ENCODE results near the gene CNNM2. TPM values are rescaled to one million over a fixed set of nuclear protein-coding genes. Genes with fewer than 3 reads are reported as not detected.

CNNM2 gene
- total RNA-seq, 1 experiment from 2014 or later, result 16.1 TPM

DNA sequence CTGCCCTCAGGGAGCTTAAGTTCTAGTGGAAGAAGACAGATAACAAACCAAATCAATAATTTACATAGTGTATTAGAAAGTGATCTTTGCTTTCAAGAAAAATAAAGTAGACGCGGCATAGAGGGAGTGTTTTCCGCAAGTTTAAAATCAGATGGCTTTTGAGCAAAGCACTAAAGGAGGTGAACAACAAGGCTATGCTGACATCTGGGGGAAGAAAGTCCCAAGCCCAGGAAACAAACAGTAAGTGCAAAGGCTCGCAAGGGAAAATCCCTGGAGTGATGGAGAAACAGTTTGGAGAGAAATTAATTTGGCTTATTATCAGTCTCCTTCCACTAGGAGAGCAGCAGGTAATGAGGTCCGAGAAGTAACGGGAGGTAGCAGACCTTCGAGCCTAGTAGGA lies 1.9 kb upstream of the CNNM2 start:
- ChIA-PET POLR2A (no interaction called here), CTCF (interaction anchor here (0.5 to 2.8 kb wide), 9 partner anchors 14 to 328 kb away, joined by 3 to 24 read pairs (median 11); partner anchors contain the start of genes ARL3 and SFXN2)
- Histone ChIP-seq H3K27me3 (replicated peaks; ENCODE audit: control insufficient read depth, insufficient read depth, low read length) (no peaks in the 10 kb centered on the region), H3K4me1 (peaks cover 5% of the 10 kb centered on the region), H3K9me3 (no peaks in the 10 kb centered on the region), H3K4me3 (ENCODE audit: low read depth, low read length) (peak overlapping the region; percentile 56), H3K36me3 (ENCODE audit: control insufficient read depth, insufficient read depth, low read length) (no peaks in the 10 kb centered on the region; the same call in 1 of the 2 replicates)
- Mint-ChIP-seq H3K27ac (ENCODE audit: unreplicated experiment) (no peak overlapping the region), H3K27me3 (ENCODE audit: insufficient read depth, unreplicated experiment) (no peaks in the 10 kb centered on the region), H3K4me3 (ENCODE audit: unreplicated experiment) (peak overlapping the region; percentile 74), H3K9me3 (ENCODE audit: unreplicated experiment) (no peaks in the 10 kb centered on the region), H3K4me1 (ENCODE audit: low read depth, unreplicated experiment) (peaks cover 24% of the 10 kb centered on the region), H3K36me3 (ENCODE audit: insufficient read depth, unreplicated experiment) (peaks cover 14% of the 10 kb centered on the region)
- TF ChIP-seq, protein P1, sequence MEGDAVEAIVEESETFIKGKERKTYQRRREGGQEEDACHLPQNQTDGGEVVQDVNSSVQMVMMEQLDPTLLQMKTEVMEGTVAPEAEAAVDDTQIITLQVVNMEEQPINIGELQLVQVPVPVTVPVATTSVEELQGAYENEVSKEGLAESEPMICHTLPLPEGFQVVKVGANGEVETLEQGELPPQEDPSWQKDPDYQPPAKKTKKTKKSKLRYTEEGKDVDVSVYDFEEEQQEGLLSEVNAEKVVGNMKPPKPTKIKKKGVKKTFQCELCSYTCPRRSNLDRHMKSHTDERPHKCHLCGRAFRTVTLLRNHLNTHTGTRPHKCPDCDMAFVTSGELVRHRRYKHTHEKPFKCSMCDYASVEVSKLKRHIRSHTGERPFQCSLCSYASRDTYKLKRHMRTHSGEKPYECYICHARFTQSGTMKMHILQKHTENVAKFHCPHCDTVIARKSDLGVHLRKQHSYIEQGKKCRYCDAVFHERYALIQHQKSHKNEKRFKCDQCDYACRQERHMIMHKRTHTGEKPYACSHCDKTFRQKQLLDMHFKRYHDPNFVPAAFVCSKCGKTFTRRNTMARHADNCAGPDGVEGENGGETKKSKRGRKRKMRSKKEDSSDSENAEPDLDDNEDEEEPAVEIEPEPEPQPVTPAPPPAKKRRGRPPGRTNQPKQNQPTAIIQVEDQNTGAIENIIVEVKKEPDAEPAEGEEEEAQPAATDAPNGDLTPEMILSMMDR (IDR thresholded peaks at IDR 0.05; ENCODE audit: insufficient read depth in 1 of 2, low read depth in 1 of 2, low read length in 1 of 2, severe bottlenecking in 1 of 2, unreplicated experiment in 1 of 2), result no peak
- no TSS peak for BruUV-seq (replicated peaks)
- DNase-seq, result peak in 1 of 2 experiments; percentile 5
- intact Hi-C loops (cut with micrococcal nuclease; ENCODE audit: unreplicated experiment), result loop anchor here (1.0 to 5.0 kb wide), 3 partner anchors 81 to 451 kb away; partner anchors contain the start of gene TAF5

DNA sequence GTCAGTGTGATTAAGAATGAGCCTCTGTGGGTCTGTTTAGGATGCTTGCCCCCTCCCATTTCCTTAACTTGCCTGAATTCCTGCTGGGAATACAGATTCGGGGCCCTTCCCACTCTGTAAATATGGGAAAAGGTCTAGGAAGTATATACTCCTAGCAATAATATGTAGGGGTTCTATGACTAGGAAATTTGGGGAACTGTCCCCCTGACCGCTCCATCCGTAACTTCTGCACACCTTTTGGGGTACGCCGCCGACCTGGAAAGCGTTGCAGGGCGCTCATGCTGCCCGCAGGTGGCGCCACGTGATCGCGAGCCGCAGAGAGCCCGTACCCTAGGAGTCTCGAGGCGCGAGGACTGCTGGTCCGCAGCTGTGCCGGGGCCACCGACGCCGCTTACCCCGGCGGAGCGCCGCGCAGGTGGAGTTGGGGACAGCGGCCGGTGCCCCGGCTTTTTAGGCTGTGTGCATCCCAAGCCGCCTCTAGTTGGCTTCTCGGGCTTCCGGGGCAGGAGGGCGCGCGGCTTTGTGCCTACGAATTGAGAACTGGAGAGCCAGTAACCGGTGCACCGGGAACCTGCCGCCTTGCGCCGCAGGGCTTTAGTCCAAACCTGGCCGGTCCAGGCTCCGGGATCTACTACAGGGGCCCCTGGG lies 656 bp upstream of the CNNM2 start:
- peaks cover 14% of the 10 kb centered on the region for H3K36me3 Mint-ChIP-seq (ENCODE audit: insufficient read depth, unreplicated experiment)
- Histone ChIP-seq H3K4me3 (ENCODE audit: low read depth, low read length) (peak overlapping the region; percentile 56), H3K36me3 (ENCODE audit: control insufficient read depth, insufficient read depth, low read length) (no peaks in the 10 kb centered on the region; the same call in 1 of the 2 replicates), H3K4me1 (peaks cover 5% of the 10 kb centered on the region), H3K27me3 (replicated peaks; ENCODE audit: control insufficient read depth, insufficient read depth, low read length) (no peaks in the 10 kb centered on the region), H3K9me3 (no peaks in the 10 kb centered on the region)
- TF ChIP-seq, protein P1 (IDR thresholded peaks at IDR 0.05; ENCODE audit: insufficient read depth in 1 of 2, low read depth in 1 of 2, low read length in 1 of 2, severe bottlenecking in 1 of 2, unreplicated experiment in 1 of 2), result peak; percentile 97 to 98
- peak; percentile 85 to 89 for DNase-seq
- BruUV-seq (replicated peaks), result TSS peak; percentile 72
- H3K4me3 Mint-ChIP-seq (ENCODE audit: unreplicated experiment), result peak overlapping the region; percentile 74
- H3K27me3 Mint-ChIP-seq (ENCODE audit: insufficient read depth, unreplicated experiment), result no peaks in the 10 kb centered on the region
- H3K27ac Mint-ChIP-seq (ENCODE audit: unreplicated experiment), result peak overlapping the region; percentile 91
- no peaks in the 10 kb centered on the region for H3K9me3 Mint-ChIP-seq (ENCODE audit: unreplicated experiment)
- peaks cover 24% of the 10 kb centered on the region for H3K4me1 Mint-ChIP-seq (ENCODE audit: low read depth, unreplicated experiment)
- intact Hi-C loops (cut with micrococcal nuclease; ENCODE audit: unreplicated experiment), result loop anchor here (1.0 to 5.0 kb wide), 5 partner anchors 46 to 450 kb away; partner anchors contain the start of gene TAF5
- ChIA-PET POLR2A (interaction anchor here (0.6 to 1.0 kb wide), 4 partner anchors 12 to 425 kb away, joined by 3 to 8 read pairs (median 6); partner anchors contain the start of gene WBP1L), CTCF (interaction anchor here (0.6 to 2.8 kb wide), 30 partner anchors 15 to 334 kb away, joined by 3 to 24 read pairs (median 4); partner anchors contain the start of genes ARL3, AS3MT, NT5C2 and SFXN2)

DNA sequence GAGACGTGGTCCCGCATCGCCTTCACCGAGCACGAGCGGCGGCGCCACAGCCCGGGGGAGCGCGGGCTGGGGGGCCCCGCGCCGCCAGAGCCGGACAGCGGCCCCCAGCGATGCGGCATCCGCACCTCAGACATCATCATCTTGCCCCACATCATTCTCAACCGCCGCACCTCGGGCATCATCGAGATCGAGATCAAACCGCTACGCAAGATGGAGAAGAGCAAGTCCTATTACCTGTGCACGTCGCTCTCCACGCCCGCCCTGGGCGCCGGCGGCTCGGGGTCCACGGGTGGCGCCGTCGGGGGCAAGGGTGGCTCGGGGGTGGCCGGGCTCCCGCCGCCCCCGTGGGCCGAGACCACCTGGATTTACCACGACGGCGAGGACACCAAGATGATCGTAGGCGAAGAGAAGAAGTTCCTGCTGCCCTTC lies 737 bp downstream of the CNNM2 start:
- no peaks in the 10 kb centered on the region for H3K9me3 Mint-ChIP-seq (ENCODE audit: unreplicated experiment)
- no TSS peak for BruUV-seq (replicated peaks)
- H3K36me3 Mint-ChIP-seq (ENCODE audit: insufficient read depth, unreplicated experiment), result peaks cover 14% of the 10 kb centered on the region
- Histone ChIP-seq H3K4me3 (ENCODE audit: low read depth, low read length) (peak overlapping the region; percentile 87), H3K9me3 (no peaks in the 10 kb centered on the region), H3K4me1 (peaks cover 5% of the 10 kb centered on the region), H3K27me3 (replicated peaks; ENCODE audit: control insufficient read depth, insufficient read depth, low read length) (no peaks in the 10 kb centered on the region), H3K36me3 (ENCODE audit: control insufficient read depth, insufficient read depth, low read length) (no peaks in the 10 kb centered on the region; the same call in 1 of the 2 replicates)
- H3K27me3 Mint-ChIP-seq (ENCODE audit: insufficient read depth, unreplicated experiment), result no peaks in the 10 kb centered on the region
- DNase-seq, result no peak
- CTCF ChIA-PET, result interaction anchor here (0.6 to 2.8 kb wide), 5 partner anchors 17 to 325 kb away, joined by 3 to 24 read pairs (median 4); partner anchors contain the start of gene NT5C2
- intact Hi-C loops (cut with micrococcal nuclease; ENCODE audit: unreplicated experiment), result loop anchor here (2.0 to 5.0 kb wide), 3 partner anchors 274 to 448 kb away; partner anchors contain the start of genes NT5C2 and TAF5
- TF ChIP-seq, protein P1 (IDR thresholded peaks at IDR 0.05; ENCODE audit: insufficient read depth in 1 of 2, low read depth in 1 of 2, low read length in 1 of 2, severe bottlenecking in 1 of 2, unreplicated experiment in 1 of 2), result no peak
- H3K27ac Mint-ChIP-seq (ENCODE audit: unreplicated experiment), result peak overlapping the region; percentile 91
- peak overlapping the region; percentile 74 for H3K4me3 Mint-ChIP-seq (ENCODE audit: unreplicated experiment)
- peaks cover 24% of the 10 kb centered on the region for H3K4me1 Mint-ChIP-seq (ENCODE audit: low read depth, unreplicated experiment)
- POLR2A ChIA-PET, result interaction anchor here (0.5 to 0.9 kb wide), 2 partner anchors 198 to 326 kb away, joined by 3 to 4 read pairs; no protein-coding TSS in a partner anchor
